ENCODE results near the gene RARG.
A peak's percentile ranks its signal among the peaks of the same experiment; 100 is the strongest.
"Not testable (repeated sequence)": the region's sequence is repeated elsewhere in the genome, so short reads cannot be mapped to it uniquely, and the experiment has no call there.

RARG gene

DNA sequence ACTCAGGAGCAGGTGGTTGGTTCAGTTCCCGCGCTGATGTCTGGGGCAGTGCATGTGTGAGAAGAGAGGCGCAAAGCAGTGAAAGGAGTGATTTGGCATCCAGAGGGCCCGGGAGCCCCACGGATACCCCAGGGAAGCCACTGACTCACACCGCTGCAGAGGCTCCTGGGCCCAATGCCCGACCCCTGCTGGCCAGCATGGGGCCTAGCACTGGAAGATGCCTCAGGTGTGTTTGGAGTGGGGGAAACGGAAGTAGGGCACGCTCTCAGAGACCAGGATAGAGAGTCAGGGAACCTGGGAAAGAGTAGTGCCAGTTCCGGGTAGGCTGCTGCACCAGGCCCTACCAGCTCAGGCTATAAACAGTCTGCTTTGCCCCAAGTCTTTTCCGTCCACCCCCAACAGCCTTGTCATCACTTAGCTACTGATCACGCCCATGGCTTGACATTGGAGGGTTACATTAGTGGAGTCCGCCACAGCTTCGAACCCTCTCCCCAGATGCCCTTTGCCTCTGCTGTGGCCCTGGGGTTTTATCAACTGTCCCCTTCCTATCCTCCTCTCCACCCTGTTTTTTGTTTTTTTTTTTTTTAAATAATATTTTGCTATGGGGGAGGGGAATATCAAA, 41.8 kb downstream of the RARG start:
- DNase-seq (ENCODE audit: low spot score), result peak; percentile 80

DNA sequence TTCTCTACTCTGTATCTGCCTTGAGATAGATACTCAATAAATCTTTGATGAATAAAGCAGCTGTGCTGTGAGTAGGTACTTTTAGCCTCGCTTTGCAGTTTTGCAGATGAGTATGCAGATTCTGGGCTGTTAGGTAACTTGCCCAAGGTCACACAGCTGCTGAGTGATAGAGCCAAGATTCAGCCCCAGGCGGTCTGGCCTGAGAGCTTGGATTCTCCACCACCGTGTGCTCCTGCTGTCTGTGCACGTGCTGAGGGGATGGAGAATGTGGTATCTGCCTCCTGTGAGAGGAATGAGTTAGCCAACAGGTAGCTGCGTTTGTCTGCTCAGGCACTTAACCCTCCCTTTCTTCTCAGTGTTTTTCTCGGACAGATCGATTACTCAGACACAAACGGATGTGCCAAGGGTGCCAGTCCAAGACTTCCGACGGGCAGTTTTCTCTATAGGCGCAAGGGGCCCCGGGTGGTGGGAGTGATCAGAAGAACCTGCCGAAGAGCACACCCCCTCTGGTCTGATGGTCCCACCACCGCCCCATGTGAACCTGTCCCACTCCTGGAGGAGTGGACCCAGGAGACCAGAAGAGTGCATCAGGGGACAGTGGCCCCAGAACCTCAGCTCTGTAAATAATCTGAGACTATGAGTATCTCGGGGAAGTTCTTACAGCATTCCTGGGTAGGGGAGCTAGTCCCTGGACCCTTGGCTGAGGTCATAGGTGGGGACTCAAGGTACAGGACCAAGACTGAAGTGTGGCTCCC, 44.7 kb downstream of the RARG start:
- no peak for DNase-seq (ENCODE audit: low spot score)

DNA sequence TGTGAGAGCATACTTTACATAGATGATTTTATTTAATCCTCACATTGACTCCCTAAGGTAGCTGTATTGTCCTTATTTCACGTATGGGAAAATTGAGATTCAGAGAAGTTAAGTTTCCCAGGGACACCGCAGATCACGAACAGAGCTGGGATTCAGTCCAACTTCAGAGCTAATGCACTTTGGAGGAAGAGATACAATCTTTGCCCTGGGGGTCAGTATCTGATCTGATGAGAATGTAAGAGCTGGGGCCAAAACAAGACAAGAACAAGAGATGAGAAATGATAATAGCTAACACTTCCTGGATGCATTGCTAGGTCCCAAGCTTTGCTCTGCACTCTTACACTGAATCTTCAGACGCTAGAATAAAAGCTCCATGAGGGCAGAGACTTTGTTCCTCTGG, 45.3 kb downstream of the RARG start:
- no peak for DNase-seq (ENCODE audit: low spot score)

DNA sequence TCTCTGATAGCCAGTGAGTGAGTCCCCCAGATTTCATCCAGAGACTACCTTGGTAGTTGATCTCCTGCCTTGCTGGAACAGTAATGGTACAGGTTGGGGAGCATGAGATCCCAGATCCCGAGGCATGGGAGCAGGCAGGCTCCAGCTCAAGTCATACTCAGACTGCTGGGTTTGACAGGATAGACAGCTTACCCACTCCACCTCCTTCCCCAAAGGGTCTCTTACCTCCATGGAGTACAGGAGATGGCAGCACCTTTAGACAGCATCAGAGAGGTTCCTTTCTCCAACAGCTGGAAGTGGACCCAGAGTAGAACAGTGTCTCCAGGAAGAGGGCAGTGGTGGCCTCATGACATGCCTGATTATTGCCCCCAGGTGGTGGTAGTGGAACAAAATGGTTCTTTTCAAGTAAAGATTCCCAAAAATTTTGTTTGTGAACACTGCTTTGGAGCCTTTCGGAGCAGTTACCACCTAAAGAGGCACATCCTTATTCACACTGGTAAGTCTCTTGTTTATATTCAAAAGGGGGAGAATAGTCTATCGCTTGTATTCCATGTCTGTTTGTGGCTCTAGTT, 46.3 kb downstream of the RARG start:
- DNase-seq (ENCODE audit: low spot score), result no peak

DNA sequence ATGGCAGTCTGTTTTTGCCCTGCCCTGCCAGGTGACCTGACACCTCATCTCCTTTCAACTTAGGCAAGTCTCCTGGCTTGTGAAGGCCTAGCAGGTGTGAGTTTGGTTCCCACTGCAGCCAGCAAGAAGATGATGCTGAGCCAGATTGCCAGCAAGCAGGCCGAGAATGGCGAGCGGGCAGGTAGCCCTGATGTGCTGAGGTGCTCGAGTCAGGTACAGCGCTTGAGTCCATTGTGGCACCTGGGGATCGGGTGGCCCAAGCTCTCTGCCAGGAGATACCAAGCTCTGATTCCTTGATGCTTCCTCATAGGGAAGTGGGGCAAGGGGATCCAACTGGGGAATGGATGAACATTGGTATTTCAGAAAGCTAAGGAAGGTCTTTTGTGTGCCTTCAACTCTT, 47.2 kb downstream of the RARG start:
- no peak for DNase-seq (ENCODE audit: low spot score)

DNA sequence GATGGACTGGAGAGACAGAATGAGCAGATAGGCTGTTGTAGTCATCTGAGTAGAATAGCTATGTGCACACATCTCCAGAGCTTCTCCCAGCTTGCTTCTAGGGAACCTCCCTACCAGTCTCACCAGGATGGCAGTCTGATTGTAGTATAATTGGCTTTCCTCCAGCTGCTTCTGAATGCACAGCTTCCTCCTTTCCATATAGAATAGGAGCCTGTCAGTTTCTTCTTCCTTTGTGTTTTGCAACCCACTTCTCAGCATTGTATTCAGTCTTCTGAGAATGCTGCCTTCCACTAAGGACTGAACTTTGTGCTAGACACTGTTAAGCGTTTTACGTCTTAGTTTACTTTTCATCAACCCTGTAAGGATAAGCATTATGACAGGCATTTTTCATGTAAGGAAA, 49.1 kb downstream of the RARG start:
- no peak for DNase-seq (ENCODE audit: low spot score)

DNA sequence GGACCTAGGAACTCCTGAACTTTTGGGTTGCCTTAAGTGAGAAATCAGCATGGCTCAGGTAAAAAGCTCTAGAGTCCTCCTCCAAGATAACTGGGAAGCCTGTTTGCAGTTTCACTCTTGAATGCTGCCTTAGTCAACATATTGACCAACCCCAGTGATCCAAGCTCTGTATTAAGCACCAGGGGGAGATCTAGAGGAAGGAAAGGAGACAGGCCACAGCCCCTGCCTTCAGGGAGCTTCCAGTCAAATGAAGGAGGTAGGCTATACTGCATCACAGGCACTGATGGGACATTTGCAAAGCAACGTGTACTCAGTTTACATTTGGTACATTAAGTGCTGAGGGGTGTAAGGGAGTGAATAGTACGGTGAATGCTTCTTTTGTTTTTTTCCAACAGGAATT, 50.1 kb downstream of the RARG start:
- no peak for DNase-seq (ENCODE audit: low spot score)

DNA sequence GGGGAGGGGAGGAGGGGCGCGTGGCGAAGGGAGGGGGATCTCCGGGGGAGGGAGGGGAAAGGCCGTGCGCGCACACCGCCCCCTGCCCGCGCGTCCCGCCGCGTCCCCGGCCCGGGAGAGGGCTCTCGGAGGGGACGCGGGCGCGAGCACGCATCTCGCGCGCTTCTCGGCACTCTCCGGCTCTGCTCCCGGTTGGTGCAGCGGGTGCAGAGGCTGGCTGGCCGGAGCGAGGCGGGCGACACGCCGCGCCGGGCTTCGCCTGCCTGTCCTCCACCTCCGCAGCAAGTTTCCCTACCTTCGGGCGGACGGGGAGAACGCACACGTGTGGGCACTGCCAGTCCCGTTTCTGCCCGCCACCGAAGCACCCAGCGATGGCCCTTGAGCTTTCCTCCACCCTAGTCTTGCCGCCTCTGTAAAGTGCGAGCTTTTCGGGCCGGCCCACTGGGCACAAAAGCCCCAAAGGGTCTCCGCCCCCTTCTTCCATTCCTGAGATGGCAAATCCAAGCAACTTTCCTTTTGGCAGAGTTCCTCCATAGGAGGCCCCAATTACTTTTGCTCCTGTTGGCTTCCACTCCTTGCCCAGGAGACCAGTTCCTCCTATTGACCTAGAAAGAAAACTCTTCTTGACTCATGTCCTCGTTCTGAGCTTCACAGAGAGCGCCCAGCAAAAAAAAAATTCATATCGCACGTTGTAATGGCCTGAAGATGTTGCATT, 50.9 kb downstream of the RARG start:
- DNase-seq (ENCODE audit: low spot score), result peak; percentile 70

DNA sequence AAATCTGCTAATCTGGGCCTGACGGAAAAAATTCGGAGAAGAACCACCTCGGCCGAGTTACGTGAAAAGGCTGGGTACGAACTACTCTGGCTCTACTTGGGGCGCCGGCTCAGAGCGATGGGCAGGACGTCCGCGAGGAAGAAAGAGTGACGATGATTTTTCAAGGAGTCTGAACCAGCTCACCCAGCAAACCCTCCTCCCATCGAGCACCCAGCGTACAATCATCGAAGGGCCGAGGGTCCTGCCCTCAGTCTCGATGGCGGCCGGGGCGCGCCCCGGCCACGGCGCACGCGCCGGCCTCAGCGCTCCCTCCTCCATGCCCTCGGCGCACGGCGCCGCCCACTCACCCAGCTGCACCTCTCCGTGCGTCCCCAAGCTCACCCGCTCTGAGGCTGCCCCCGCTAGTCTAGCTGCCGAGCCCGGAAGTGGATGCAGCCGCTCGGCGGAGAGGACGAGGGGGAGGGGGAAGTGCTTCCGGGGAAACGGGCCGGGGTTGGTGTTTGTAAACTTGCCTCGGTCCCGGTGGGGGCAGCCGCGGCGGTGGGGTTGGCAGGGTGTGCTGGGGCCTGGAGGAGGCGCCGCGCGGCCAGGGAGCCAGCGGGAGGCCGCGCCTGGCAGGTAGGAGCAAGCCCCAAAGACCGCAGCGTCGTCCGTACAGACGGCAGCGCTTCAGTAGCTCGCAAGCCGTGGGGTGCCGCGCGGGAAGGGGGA, 51.6 kb downstream of the RARG start, which contains the start of the genes CSAD and ZNF740:
Gene CSAD, minus strand, starts transcription at position 706 of the 711 bp plus-strand sequence. CDS start 7,455 bp downstream, outside the sequence.
Gene ZNF740, plus strand, starts transcription at position 503 of the 711 bp plus-strand sequence. CDS start 1,262 bp downstream, outside the sequence.
- DNase-seq (ENCODE audit: low spot score), result peak; percentile 99

DNA sequence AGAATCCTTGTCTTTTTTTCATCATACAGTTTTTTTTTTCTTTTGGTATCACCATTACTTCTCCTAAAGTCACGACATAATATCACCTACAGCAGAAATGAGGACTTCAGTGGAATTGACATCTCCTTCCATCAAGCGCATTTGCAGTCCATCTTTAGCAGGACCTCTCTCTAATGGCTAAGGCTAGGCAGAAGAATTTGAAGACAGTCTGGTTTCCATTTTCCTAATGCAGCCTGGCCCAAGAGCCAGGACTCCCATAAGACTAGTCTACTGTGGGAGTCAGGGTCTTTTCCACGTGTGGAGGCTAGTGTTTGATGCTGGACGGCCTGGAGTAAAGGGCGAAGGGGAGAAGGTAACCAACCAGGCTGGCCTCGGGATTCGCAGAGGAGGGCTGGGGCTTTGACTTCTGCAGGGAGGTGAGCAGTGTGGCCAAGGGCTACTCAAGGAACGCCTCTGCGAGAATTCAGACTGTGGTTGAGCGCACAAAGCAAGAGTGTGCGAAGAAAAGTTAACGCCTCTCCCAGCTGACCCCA, 52.3 kb downstream of the RARG start:
- DNase-seq (ENCODE audit: low spot score), result no peak

DNA sequence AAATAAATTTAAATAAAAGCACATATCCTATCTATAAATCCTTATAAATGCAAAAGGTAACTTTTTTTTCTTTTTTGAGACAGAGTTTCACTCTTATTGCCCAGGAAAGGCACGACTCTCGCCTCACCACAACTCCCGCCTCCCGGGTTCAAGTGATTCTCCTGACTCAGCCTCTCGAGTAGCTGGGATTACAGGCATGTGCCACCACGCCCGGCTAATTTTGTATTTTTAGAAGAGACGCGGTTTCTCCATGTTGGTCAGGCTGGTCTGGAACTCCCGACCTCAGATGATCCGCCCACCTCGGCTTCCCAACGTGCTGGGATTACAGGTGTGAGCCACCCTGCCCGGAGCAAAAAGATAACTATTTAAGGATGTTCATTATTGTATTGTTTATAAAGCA, 53.2 kb downstream of the RARG start:
- not testable (repeated sequence) for DNase-seq (ENCODE audit: low spot score)

DNA sequence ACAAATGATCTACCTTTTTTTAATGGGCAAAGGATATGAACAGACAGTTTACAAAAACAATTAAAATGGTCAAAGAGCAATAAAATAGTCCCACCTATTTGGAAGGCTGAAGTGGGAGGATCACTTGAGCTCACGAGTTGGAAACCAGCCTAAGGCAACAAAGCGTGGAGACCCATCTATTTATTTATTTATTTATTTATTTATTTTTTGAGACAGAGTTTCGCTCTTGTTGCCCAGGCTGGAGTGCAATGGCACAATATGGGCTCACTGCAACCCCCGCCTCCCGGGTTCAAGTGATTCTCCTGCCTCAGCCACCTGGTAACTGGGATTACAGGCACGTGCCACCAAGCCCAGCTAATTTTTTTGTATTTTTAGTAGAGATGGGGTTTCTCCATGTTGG, 54.6 kb downstream of the RARG start:
- DNase-seq (ENCODE audit: low spot score), result not testable (repeated sequence)

DNA sequence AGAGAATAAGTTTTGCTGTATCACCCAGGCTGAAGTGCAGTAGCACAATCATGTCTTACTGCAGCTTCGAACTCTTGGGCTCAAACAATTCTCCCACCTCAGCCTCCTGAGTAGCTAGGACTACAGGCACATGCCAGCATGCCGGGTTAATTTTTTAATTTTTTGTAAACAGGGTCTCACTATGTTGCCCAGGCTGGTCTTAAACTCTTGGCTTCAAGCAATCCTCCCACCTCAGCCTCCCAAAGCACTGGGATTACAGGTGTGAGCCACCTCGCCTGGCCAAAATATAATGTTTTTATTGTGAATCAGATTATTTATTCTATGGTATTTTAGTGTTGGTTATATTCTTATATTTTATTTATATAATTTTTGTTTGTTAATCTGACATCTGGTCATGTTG, 55.3 kb downstream of the RARG start:
- DNase-seq (ENCODE audit: low spot score), result no peak

DNA sequence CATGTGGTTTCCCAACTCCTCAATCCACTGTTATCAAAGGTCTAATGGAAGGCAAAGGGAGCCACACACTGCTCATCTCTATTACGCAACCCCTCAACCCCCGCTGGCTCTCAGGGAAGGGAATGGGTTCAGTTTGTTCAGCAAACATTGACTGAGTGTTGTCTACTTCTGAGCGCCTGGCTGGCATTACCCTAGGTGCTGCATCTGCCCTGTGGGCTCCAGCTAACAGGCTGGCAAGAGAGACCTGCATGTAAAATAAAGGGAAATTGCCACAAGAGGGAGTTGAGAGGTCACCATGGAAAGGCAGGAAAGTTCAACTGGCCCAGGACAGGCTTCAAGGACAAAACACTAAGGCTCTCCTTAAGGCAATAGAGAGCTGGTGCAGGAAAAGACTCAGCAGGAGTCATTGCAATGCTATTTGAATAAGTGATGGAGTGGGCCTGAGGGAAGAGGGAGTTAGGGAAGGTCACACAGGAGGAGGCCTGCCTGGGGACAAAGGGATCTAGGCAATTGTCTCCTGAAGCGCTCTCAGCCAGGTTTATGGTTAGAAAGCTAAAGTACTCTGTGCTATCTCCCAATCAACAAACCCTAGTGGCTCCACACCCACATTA, 57.0 kb downstream of the RARG start:
- DNase-seq (ENCODE audit: low spot score), result peak; percentile 35

DNA sequence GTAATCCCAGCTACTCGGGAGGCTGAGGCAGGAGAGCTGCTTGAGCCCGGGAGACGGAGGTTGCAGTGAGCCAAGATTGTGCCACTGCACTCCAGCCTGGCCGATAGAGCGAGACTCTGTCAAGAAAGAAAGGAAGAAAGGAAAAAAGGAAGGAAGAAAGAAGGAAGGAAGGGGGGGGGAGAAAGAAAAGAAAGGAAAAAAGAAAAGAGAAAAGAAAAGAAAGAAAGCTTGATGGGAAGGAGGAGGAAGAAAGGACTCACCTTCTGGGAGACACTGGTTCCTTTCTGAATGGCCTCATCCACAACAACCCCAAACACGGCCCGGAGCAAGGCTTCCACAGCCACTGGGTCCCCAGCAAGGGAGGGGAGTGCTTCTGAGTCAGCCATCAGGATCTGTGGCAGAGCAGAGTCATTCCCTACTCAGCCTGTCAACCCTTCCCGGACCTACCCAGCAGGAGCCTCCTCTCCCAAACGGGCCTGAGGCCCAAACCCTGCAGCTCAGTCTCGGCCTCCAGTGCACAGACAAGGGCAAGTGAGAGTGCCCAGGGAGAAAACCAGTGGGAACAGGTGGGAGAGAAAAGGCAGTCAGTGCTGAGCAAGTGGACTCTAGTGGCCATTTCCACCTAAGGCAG, 58.8 kb downstream of the RARG start:
- peak; percentile 62 for DNase-seq (ENCODE audit: low spot score)

DNA sequence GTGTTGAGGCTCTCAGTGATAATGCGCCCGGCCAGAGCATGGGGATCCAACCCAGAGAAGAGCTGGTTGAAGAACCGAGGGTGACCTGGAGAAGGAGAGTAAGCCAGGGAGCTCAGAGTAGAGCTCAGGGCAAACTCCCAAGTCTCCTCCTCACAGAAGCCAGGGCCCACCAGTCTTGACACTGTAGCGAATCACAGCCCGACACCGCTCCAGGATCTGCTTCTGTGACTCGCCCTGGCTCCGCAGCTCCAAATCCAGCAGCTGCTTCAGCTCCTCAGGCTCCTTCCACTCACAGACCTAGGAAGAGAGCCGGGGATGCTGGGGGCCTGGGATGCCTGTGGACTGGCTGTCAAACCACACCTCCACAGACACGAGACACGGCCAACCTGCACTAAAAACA, 59.7 kb downstream of the RARG start:
- DNase-seq (ENCODE audit: low spot score), result peak; percentile 78

DNA sequence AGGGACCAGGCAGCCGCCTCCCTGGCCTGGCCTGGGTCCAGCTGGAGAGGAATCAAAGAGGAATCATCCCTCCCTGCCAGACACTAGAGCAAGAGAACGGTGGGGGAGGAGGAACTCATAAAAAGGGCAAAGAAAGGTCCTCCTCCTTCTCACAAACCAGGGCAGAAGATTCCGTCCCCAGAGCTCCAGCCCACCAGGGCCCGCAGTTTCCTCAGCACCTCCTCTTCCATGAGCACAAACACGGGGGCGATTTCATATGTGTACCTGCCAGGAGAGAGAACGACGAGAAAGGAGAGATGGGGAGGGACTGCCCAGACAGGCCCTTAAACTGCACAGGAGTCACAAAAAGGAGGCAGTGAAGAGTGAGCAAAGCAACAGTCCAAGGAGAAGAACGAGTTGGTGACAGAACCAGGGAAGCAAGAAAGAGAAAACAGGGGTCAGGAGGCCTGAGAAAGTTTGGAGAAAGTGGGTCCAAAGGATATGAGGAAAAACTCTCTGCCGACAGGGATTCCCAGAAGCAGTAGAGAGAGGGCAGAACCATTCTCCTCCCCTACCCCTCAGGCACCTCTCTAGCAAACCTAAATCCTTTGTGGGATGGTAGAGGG, 60.2 kb downstream of the RARG start:
- peak; percentile 40 for DNase-seq (ENCODE audit: low spot score)

DNA sequence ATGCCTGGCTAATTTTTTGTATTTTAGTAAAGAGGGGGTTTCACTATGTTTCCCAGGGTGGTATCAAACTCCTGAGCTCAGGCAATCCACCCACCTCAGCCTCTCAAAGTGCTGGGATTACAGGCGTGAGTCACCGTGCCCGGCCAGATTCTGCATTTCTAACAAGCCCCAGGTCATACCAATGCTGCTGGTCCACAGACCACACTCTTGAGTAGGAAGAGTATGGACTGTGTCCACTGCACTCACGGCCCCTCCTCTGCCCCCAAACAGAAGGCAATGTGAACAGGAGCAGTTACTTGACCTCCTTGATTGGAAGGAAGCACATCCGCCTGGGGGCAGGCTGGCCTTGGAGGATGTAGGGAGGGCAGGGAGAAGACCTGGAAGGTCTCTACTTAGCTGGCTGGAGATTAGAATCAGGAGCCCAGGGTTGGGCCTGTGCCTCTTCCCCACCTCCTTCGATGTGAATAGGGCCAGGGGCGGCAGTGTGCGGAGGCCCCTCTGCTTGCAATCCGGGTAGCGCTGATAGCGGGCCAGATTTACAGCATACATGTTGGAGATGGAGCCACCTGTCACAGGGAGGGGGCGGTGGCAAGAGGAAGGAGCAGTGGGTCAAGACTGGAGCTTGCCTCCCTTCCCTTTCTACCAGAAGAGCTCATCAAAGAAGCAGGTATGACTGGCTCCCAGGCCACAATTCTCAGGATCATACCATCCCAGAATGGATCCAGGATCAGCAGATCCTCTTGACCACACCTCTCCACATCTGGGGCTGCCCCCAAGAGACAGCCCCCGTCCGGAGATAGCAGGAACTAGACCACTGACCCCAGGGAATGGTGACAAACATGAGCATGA, 60.9 kb downstream of the RARG start:
- no peak for DNase-seq (ENCODE audit: low spot score)

DNA sequence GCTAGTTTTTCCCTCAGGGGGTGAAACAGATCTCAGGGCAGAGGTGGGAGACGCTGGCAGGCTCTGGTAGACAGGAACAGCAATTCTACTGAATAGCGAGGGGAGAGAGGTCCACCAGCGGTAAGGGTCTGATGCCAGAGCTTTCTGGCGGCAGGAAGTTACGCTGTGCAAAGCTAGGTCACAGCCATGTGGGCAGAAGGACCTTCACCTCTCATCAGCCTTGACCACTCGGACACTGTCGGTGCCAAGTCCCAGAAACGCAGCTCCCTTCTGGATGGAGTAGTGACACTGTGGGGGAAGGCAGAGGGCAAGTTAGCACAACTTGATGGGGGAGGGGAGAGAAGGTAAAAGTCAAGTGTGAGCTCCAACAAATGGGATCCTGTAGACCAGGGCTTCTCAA, 61.8 kb downstream of the RARG start:
- DNase-seq (ENCODE audit: low spot score), result no peak
